Measurements from ENCODE around the gene CDK14. TPM values are rescaled to one million over a fixed set of nuclear protein-coding genes. Genes with fewer than 3 reads are reported as not detected.
"Not testable (repeated sequence)": the region's sequence is repeated elsewhere in the genome, so short reads cannot be mapped to it uniquely, and the experiment has no call there.

Gene CDK14
- total RNA-seq, 1 donor from 2014 or later = 23.5 TPM

GRCh38 chr7:90789736-90790306 is 193.7 kb downstream of the CDK14 start:
- DNase-seq (ENCODE audit: low spot score) = no peak

- no peak for DNase-seq (ENCODE audit: low spot score)
Measured at GRCh38 chr7:90791596-90791995, 195.5 kb downstream of the CDK14 start.

GRCh38 chr7:90792301-90792700 is 196.2 kb downstream of the CDK14 start:
- DNase-seq (ENCODE audit: low spot score) = no peak

- DNase-seq (ENCODE audit: low spot score) = not testable (repeated sequence)
Measured at GRCh38 chr7:90794234-90794633, 198.1 kb downstream of the CDK14 start.

GRCh38 chr7:90797596-90797995 is 201.5 kb downstream of the CDK14 start:
- DNase-seq (ENCODE audit: low spot score) = no peak

GRCh38 chr7:90804370-90804769 is 208.2 kb downstream of the CDK14 start:
- no peak for DNase-seq (ENCODE audit: low spot score)

GRCh38 chr7:90815552-90815951 is 219.4 kb downstream of the CDK14 start:
- DNase-seq (ENCODE audit: low spot score) = not testable (repeated sequence)

- no peak for DNase-seq (ENCODE audit: low spot score)
Measured at GRCh38 chr7:90816511-90817142, 220.5 kb downstream of the CDK14 start.

- no peak for DNase-seq (ENCODE audit: low spot score)
Measured at GRCh38 chr7:90817151-90817550, 221.0 kb downstream of the CDK14 start.

GRCh38 chr7:90817846-90818245 is 221.7 kb downstream of the CDK14 start:
- no peak for DNase-seq (ENCODE audit: low spot score)

GRCh38 chr7:90818341-90818740 is 222.2 kb downstream of the CDK14 start:
- DNase-seq (ENCODE audit: low spot score) = no peak

GRCh38 chr7:90821961-90822620 is 226.0 kb downstream of the CDK14 start:
- no peak for DNase-seq (ENCODE audit: low spot score)

- no peak for DNase-seq (ENCODE audit: low spot score)
Measured at GRCh38 chr7:90824386-90825307, 228.5 kb downstream of the CDK14 start.

- DNase-seq (ENCODE audit: low spot score) = no peak
Measured at GRCh38 chr7:90825779-90826178, 229.7 kb downstream of the CDK14 start.

- DNase-seq (ENCODE audit: low spot score) = no peak
Measured at GRCh38 chr7:90828601-90829000, 232.5 kb downstream of the CDK14 start.

GRCh38 chr7:90830308-90830707 is 234.2 kb downstream of the CDK14 start:
- no peak for DNase-seq (ENCODE audit: low spot score)

- no peak for DNase-seq (ENCODE audit: low spot score)
Measured at GRCh38 chr7:90832726-90833125, 236.6 kb downstream of the CDK14 start.

- DNase-seq (ENCODE audit: low spot score) = no peak
Measured at GRCh38 chr7:90833443-90833842, 237.3 kb downstream of the CDK14 start.

GRCh38 chr7:90834771-90835170 is 238.7 kb downstream of the CDK14 start:
- no peak for DNase-seq (ENCODE audit: low spot score)

- DNase-seq (ENCODE audit: low spot score) = no peak
Measured at GRCh38 chr7:90835861-90836260, 239.7 kb downstream of the CDK14 start.

- no peak for DNase-seq (ENCODE audit: low spot score)
Measured at GRCh38 chr7:90836937-90837336, 240.8 kb downstream of the CDK14 start.

- no peak for DNase-seq (ENCODE audit: low spot score)
Measured at GRCh38 chr7:90838799-90839198, 242.7 kb downstream of the CDK14 start.

All from ureter (tissue), 1 donor.